ENCODE data around the gene EHMT1.
A peak's percentile ranks its signal among the peaks of the same experiment; 100 is the strongest.

EHMT1 gene

DNA sequence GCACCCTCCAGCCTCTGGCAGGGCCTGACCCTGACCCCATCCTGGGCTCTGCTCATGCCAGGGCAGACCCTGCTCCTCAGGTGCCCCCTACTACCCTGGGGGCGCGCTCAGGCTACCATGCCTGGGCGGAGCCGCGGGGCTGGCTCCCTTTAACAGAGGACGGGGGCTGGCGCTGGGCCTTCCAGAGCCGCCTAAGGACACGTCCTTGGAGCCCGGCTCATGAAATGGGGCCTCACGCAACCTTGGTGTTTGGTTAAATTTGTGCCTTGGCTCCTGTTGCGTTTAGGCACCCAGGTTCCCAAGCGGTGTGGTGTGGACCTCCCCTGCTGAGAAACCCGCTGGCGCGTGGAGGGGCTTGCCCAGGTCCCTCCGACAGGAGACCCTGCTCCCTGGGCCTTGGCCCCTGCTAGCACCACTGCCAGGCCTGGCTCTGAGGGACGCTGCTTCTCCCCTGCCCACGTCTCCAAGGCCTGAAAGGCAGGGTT is 3.4 kb upstream of the EHMT1 start:
- H3K4me1 ChIP-seq (ENCODE audit: low read depth, poor library complexity, severe bottlenecking), result peaks cover 22% of the 10 kb centered on the region

DNA sequence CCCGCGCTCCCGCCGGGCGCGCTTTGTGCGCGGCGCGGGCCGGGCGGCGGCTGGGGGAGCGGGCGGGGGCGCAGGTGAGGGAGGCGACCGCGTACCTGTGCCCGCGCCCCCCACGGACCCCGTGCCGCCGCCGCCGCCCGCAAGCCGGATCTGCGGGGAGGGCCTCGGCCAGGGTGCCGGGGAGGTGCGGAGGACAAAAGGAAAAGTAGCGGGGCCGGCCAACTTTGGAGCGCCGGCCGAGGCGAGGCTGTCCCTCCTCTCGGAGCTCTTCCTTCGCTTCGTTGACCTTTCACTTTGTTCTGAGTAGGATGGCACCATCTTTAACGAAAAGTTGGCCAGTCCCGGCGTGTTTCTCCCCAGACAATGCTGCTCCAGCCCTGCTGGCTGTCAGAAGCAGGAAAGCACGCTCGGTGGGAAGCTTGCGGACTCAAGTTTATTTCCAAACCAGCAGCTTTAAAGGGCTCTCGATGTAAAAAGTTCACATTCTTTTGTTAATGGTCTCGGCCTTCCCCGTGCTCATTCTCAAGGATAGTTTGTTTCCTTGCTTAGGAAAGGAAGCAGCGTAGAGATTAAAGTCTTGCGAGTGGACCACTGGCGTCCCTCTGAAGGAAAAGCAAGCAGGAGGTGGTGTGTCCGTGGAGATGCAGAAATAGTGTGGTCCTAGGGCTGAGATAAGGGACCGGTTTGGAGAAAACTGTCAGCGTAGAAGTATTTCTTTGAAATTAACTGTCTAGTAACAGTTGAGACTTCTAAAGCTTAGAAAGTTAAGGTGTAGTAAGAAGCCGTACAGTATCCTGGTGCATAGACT is 639 bp downstream of the EHMT1 start:
- H3K27ac ChIP-seq, result peak overlapping the region; percentile 39; the same call in 1 of the 2 replicates
- H3K9ac ChIP-seq, result peak overlapping the region; percentile 57; the same call in 1 of the 2 replicates
- peaks cover 3% of the 10 kb centered on the region; the same call in 1 of the 2 replicates for H3K36me3 ChIP-seq (ENCODE audit: insufficient read depth)
- H3K4me2 ChIP-seq, result peak overlapping the region; percentile 93
- no peaks in the 10 kb centered on the region for H3K27me3 ChIP-seq (ENCODE audit: insufficient read depth, low read depth)
- peaks cover 65% of the 10 kb centered on the region for H3K79me2 ChIP-seq (ENCODE audit: insufficient read depth, low read depth)
- H3K4me1 ChIP-seq (ENCODE audit: low read depth, poor library complexity, severe bottlenecking), result peaks cover 35% of the 10 kb centered on the region
- no peaks in the 10 kb centered on the region for H4K20me1 ChIP-seq (ENCODE audit: insufficient read depth)
- H2AFZ ChIP-seq (ENCODE audit: low read depth), result peak overlapping the region; percentile 4; the same call in 1 of the 2 replicates
- TF ChIP-seq, protein P1, sequence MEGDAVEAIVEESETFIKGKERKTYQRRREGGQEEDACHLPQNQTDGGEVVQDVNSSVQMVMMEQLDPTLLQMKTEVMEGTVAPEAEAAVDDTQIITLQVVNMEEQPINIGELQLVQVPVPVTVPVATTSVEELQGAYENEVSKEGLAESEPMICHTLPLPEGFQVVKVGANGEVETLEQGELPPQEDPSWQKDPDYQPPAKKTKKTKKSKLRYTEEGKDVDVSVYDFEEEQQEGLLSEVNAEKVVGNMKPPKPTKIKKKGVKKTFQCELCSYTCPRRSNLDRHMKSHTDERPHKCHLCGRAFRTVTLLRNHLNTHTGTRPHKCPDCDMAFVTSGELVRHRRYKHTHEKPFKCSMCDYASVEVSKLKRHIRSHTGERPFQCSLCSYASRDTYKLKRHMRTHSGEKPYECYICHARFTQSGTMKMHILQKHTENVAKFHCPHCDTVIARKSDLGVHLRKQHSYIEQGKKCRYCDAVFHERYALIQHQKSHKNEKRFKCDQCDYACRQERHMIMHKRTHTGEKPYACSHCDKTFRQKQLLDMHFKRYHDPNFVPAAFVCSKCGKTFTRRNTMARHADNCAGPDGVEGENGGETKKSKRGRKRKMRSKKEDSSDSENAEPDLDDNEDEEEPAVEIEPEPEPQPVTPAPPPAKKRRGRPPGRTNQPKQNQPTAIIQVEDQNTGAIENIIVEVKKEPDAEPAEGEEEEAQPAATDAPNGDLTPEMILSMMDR (conservative IDR thresholded peaks at IDR 0.05; ENCODE audit: low read depth, low read length), result no peak
- H3K4me3 ChIP-seq (IDR thresholded peaks at IDR 0.05; ENCODE audit: insufficient read depth, low read depth, low read length), result no peak overlapping the region

More for the DNA sequence above, 3.4 kb upstream of the EHMT1 start:
- TF ChIP-seq, protein P1 (conservative IDR thresholded peaks at IDR 0.05; ENCODE audit: low read depth, low read length), result no peak
- Histone ChIP-seq H3K27me3 (ENCODE audit: insufficient read depth, low read depth) (no peaks in the 10 kb centered on the region), H4K20me1 (ENCODE audit: insufficient read depth) (no peaks in the 10 kb centered on the region), H3K4me2 (no peak overlapping the region), H3K9ac (no peak overlapping the region), H3K27ac (no peak overlapping the region), H3K36me3 (ENCODE audit: insufficient read depth) (no peaks in the 10 kb centered on the region; the same call in 1 of the 2 replicates), H3K4me3 (IDR thresholded peaks at IDR 0.05; ENCODE audit: insufficient read depth, low read depth, low read length) (no peak overlapping the region), H2AFZ (ENCODE audit: low read depth) (no peak overlapping the region), H3K79me2 (ENCODE audit: insufficient read depth, low read depth) (peaks cover 27% of the 10 kb centered on the region)

DNA sequence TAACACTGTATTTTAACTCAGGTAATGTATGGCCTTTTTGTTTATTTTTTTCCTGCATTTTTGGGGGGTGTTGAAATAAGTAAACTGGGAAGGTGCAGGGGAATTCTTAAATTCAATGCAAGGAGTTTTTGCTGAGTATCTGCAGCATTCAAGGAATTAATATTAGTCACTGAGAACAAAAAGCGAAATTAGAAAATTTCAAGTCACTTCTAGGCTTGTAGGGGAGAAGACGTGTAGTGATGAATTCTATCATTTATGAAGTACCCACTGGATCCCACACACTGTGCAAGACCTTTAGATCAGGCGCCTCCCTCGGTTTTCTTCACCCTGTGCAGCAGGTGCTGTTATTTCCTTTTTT is 1.2 kb downstream of the EHMT1 start:
- peak overlapping the region; percentile 39; the same call in 1 of the 2 replicates for H3K27ac ChIP-seq

DNA sequence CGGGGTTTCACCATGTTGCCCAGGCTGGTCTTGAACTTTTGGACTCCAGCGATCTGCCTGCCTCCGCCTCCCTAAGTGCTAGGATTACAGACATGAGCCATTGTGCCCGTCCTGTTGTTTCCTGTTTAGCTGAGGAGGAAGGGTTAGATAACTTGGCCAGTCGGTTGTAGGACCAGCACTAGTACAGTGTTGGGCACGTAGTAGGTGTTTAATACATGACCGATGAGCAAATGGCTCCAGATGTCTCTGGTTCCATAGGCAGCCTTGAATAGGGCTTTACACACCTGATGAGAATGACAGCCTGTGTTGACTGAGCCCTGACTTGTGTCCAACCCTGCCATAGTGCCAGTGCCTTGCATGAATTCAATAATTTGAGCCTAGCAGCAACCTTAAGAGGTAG is 1.8 kb downstream of the EHMT1 start:
- Histone ChIP-seq H3K36me3 (ENCODE audit: insufficient read depth) (peaks cover 3% of the 10 kb centered on the region; the same call in 1 of the 2 replicates), H3K4me2 (peak overlapping the region; percentile 93; the same call in 1 of the 2 replicates), H3K79me2 (ENCODE audit: insufficient read depth, low read depth) (peaks cover 75% of the 10 kb centered on the region), H3K9ac (no peak overlapping the region), H3K4me1 (ENCODE audit: low read depth, poor library complexity, severe bottlenecking) (peaks cover 35% of the 10 kb centered on the region), H3K27ac (no peak overlapping the region), H2AFZ (ENCODE audit: low read depth) (no peak overlapping the region), H3K4me3 (IDR thresholded peaks at IDR 0.05; ENCODE audit: insufficient read depth, low read depth, low read length) (no peak overlapping the region), H4K20me1 (ENCODE audit: insufficient read depth) (no peaks in the 10 kb centered on the region), H3K27me3 (ENCODE audit: insufficient read depth, low read depth) (no peaks in the 10 kb centered on the region)
- TF ChIP-seq, protein P1 (conservative IDR thresholded peaks at IDR 0.05; ENCODE audit: low read depth, low read length), result no peak

More for the DNA sequence above, 1.2 kb downstream of the EHMT1 start:
- peaks cover 35% of the 10 kb centered on the region for H3K4me1 ChIP-seq (ENCODE audit: low read depth, poor library complexity, severe bottlenecking)
- TF ChIP-seq, protein P1 (conservative IDR thresholded peaks at IDR 0.05; ENCODE audit: low read depth, low read length), result no peak
- no peaks in the 10 kb centered on the region for H4K20me1 ChIP-seq (ENCODE audit: insufficient read depth)
- no peaks in the 10 kb centered on the region for H3K27me3 ChIP-seq (ENCODE audit: insufficient read depth, low read depth)
- peaks cover 71% of the 10 kb centered on the region for H3K79me2 ChIP-seq (ENCODE audit: insufficient read depth, low read depth)
- peak overlapping the region; percentile 57; the same call in 1 of the 2 replicates for H3K9ac ChIP-seq
- H3K4me3 ChIP-seq (IDR thresholded peaks at IDR 0.05; ENCODE audit: insufficient read depth, low read depth, low read length), result no peak overlapping the region
- peak overlapping the region; percentile 4; the same call in 1 of the 2 replicates for H2AFZ ChIP-seq (ENCODE audit: low read depth)
- peak overlapping the region; percentile 93 for H3K4me2 ChIP-seq
- H3K36me3 ChIP-seq (ENCODE audit: insufficient read depth), result peaks cover 3% of the 10 kb centered on the region; the same call in 1 of the 2 replicates

Measured in KMS-11 (cell line).